Activated CD4-positive, CD25-positive, alpha-beta regulatory T cell treated with anti-CD3 and anti-CD28 coated beads, Interleukin-2, amount 50 U/mL, for 24 hours (primary cell): ENCODE results near the gene METTL21A.

Experiments used
- ATAC-seq, 2 donors: fragments of 150-1000 bp; cut with Tn5 transposase; one replicate each; pipeline ENCODE4 v1.10.0; 2021; ENCODE audit warnings: mild to moderate bottlenecking in 1 of 2, moderate library complexity in 1 of 2

The METTL21A gene

GRCh38 chr2:207621501-207622039 lies 3.6 kb downstream of the METTL21A start:
- ATAC-seq: no peak

GRCh38 chr2:207619764-207620203 lies 5.4 kb downstream of the METTL21A start:
- ATAC-seq: peak; percentile 39 to 50

- no peak for ATAC-seq
Measured at GRCh38 chr2:207617011-207617671, 8.1 kb downstream of the METTL21A start.

DNA sequence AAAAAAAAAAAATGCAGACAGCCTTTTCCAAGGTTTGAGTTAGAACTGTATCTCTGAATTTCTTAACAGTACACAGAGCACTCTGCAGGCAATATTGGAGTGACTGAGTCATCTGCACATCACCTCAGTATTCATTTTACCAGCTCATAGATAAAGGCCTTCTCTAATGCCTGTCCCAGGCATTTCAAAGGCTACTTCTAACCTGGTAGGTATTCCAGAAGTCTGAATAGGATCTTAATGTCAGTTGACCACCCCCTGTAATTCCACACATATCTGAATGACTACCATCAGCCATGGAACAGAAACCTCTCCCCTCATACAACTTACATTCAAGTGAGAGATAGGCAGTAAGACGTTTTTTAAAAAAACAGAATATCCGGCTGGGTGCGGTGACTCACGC lies 9.0 kb downstream of the METTL21A start:
- ATAC-seq: no peak

DNA sequence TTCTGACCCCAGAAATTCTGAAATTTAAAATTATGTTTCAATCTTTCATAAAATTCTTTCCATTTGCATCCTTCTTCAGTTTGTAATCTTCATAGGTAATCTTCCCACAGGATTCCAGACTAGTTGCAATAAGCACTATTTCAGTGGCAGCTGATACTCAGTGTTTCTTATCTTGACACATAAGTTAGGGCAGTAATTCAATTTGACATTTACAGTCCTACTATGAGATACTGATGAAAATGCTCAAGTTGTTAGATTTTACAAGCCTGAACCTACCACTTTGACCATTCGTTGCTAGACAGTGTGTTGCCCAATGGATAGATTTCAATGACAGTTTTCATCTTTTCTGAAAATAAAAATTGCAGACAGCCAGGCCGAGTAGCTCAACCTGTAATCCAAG lies 10.4 kb downstream of the METTL21A start:
- ATAC-seq: no peak

- no peak for ATAC-seq
Measured at GRCh38 chr2:207612714-207613113, 12.5 kb downstream of the METTL21A start.

DNA sequence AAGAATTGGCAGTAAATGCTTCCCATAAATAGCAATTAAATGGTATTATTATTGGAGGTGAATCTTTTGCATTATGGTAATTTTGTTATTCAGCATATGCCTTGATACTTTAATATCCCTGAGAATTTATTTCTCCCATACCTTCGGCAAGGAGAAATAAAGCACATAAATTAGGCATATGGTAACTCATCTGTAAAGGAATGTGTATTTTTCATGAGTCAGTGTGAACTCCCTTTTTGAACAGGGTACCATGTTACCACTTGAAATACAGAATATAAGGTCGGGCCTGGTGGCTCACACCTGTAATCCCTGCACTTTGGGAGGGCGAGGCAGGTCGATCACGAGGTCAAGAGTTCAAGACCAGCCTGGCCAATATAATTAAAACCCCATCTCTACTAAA lies 18.4 kb downstream of the METTL21A start:
- ATAC-seq: no peak

- no peak for ATAC-seq
Measured at GRCh38 chr2:207606399-207606798, 18.8 kb downstream of the METTL21A start.

- ATAC-seq: no peak
Measured at GRCh38 chr2:207603486-207603885, 21.7 kb downstream of the METTL21A start.

- ATAC-seq: no peak
Measured at GRCh38 chr2:207601774-207602173, 23.4 kb downstream of the METTL21A start.

- ATAC-seq: no peak
Measured at GRCh38 chr2:207600231-207600630, 25.0 kb downstream of the METTL21A start.

- ATAC-seq: no peak
Measured at GRCh38 chr2:207599636-207600035, 25.6 kb downstream of the METTL21A start.

DNA sequence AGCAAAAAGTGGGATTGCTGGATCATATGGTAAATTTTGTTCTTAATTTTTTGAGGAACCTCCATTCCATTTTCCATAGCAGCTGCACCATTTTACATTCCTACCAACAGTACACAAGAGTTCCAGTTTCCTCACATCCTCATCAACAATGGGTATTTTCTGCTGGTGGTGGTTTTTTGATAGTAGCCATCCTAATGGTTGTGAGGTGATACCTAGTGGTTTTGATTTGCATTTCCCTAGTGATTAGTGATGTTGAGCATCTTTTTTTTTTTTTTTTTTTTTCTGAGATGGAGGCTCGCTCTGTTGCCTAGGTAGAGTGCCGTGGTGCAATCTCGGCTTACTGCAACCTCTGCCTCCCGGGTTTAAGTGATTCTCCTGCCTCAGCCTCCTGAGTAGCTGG lies 30.5 kb downstream of the METTL21A start:
- no peak for ATAC-seq

DNA sequence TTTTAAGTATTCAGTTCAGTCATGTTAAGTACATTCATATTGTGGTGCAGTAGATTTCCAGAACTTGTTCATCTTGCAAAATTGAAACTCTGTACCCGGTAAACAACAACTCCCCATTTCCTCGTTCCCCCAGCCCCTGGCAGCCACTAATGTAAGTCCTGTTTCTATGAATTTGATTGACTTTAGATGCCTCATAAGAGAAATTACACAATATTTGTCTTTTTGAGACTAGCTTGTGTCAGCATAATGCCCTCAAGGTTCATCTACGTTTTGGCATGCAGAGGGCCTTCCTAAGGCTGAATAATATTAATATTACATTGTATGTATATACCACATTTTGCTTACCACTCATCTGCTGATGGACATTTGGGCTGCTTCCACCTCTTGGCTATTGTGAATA lies 30.9 kb downstream of the METTL21A start:
- ATAC-seq: no peak

DNA sequence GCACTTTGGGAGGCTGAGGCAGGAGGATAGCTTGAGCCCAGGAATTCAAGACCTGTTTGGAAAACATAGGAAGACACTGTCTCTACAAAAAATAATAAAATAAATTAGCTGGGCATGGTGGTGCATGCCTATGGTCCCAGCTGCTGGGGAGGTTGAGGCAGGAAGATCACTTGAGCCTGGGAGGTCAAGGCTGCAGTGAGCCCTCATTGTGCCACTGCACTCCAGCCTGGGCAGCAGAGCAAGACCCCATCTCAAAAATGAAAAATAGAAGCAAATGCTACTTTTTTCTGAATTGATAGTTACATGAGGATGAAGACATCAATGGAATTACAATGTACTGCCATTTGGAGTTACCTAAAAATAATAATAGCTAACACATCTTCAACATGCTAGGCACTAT lies 31.9 kb downstream of the METTL21A start:
- ATAC-seq: no peak

GRCh38 chr2:207589143-207589542 lies 36.1 kb downstream of the METTL21A start:
- no peak for ATAC-seq

GRCh38 chr2:207587305-207587704 lies 37.9 kb downstream of the METTL21A start:
- ATAC-seq: no peak

DNA sequence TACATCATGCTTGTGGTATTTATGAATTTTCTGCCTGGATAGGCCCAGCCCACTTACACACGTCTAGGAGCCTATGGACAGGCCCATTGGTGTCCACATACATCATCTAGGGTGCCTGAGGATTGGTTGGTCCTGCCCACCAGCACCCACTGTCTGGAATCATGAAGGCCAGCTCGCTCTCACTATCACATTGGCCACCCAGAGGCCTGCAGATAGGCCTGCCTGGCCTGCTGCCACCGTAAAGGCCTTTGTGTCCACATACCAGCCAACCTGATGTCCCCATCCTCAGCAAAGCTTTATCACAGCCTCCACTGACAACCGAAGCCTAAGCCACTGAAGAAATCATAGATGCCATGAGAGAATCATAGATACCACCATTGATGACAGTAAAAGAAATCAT lies 40.2 kb downstream of the METTL21A start:
- no peak for ATAC-seq

GRCh38 chr2:207571370-207571769 lies 53.8 kb downstream of the METTL21A start:
- no peak for ATAC-seq

- no peak for ATAC-seq
Measured at GRCh38 chr2:207567671-207568070, 57.5 kb downstream of the METTL21A start.

GRCh38 chr2:207565736-207566500 lies 59.3 kb downstream of the METTL21A start:
- ATAC-seq: no peak
